Fibroblast of peridontal ligament (primary cell): Measurements from ENCODE around the gene H6PD.

Source experiments
- DNase-seq: peaks from one replicate; pipeline ENCODE4 v3.0.0-alpha.2; 2010; ENCODE audit errors: extremely low read depth

The H6PD gene

DNA sequence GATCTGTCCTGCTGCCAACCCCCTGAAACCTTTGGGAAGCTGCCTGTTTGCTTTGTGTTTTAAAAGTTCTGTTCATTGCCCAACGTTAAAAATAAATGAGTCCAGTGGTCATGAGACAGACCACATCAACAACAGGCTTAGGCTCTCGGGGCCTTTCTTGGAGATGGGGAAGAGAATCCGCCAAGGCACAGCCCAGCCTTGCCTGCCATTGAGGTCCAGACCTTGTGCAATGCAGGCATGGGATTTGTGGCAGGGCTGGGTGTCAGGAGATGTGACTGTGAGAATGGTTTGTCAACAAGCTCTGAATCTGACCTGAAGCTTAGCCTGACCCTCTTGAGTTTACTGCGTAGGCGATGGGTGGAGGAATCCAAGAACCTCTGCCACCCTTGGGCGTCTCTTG is 62.3 kb downstream of the H6PD start:
- DNase-seq = no peak

GRCh38 chr1:9297831-9298230 is 63.3 kb downstream of the H6PD start:
- no peak for DNase-seq

DNA sequence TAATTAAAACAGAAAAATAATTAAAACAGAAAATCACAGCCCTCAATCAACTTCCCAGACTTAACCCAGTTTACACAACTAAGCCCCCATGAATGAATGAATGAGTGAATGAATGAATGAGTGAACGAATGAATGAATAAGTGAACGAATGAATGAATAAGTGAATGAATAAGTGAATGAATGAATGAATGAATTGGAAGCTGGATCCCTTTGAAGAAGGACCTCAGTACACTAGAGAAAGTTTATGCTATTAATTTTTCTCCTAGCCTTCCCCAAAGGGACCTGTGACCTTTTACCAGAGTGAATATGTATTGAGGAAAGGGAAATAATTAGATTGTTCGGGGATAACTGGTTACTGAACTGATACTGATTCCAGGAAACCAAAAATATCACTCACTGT is 63.7 kb downstream of the H6PD start:
- DNase-seq = no peak

GRCh38 chr1:9299571-9300541 is 65.3 kb downstream of the H6PD start:
- peak; percentile 66 for DNase-seq

- DNase-seq = no peak
These were observed 66.0 kb downstream of the H6PD start for GRCh38 chr1:9300573-9300972.

- DNase-seq = peak; percentile 94
These were observed 68.4 kb downstream of the H6PD start for GRCh38 chr1:9302745-9303524.

- no peak for DNase-seq
These were observed 69.3 kb downstream of the H6PD start for GRCh38 chr1:9303916-9304315.

- no peak for DNase-seq
These were observed 70.6 kb downstream of the H6PD start for GRCh38 chr1:9305216-9305615.

GRCh38 chr1:9306006-9306405 is 71.4 kb downstream of the H6PD start:
- DNase-seq = no peak

DNA sequence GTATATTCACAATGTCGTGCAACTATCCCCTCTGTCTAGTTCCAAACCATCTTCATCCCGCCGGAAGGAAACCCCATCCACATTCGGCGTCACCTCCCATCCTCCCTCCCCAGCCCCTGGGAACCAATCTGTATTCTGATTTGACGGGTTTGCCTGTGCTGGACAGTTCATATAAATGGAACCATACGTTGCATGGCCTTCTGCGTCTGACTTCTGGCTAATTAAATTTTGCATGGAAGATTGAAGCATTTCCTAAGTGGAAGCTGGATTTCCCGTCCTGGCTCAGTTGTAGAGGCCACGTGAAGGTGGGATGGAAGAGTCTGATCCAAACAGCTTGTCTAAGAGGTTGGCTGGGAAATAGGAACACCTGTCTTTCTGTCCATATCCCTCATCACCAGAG is 72.7 kb downstream of the H6PD start:
- DNase-seq = no peak

DNA sequence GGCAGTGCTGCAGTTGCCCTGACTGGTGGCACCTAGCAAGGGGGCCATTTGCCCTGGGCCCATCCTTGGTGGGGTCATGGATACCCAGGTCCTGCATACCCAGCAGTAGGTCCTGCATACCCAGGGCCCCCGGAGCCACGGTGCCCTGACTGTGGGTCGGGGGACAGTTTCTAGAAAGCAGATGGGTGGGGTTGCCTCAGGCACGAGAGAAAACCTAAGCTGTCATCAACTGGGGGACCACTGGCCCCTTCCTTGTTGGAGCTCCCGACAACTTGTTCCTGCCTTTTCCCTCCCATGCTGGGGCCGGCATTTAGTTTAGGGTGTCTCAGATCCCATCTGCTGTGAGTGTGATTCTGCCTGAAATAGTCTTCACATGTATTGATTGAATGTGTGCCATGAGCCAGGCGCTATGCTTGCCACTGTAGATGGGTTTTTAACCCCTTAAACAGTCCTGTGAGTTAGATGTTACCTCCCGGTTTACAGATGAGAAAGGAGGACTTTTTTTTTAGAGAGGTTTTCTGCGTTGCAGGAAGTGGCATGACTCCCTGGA is 73.7 kb downstream of the H6PD start:
- DNase-seq = no peak

DNA sequence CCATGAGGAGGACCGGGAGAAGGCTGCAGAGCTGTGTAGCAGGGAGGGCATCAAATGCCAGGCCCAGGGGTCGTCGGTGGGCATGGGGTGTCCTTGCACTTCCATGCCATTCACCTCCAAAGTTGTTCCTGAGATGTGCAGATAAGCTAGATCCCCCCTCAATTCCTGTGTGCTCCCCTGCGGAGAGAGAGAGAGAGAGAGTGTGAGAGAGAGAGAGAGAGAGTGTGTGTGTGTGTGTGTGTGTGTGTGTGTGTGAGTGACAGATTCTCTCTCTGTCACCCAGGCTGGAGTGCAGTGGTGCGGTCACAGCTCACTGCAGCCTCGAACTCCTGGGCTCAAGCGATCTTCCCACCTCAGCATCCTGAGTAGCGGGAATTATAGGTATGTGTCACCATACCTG is 74.5 kb downstream of the H6PD start:
- DNase-seq = no peak

DNA sequence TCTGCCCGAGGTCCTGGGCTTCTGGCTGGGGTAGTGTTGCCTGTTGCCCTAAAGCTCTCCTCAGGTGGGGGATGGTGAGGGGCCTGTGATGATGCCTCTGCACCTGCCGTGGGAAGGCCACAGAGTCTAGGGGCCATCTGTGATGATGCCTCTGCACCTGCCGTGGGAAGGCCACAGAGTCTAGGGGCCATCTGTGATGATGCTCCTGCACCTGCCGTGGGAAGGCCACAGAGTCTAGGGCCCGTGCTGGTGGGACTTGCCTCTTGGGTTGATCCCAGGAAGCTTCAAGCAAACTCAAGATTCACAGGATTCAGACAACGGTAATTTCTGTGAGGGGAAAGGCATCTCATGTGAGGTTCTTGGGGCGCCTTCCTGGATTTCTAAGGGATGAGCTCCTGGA is 75.4 kb downstream of the H6PD start:
- no peak for DNase-seq

DNA sequence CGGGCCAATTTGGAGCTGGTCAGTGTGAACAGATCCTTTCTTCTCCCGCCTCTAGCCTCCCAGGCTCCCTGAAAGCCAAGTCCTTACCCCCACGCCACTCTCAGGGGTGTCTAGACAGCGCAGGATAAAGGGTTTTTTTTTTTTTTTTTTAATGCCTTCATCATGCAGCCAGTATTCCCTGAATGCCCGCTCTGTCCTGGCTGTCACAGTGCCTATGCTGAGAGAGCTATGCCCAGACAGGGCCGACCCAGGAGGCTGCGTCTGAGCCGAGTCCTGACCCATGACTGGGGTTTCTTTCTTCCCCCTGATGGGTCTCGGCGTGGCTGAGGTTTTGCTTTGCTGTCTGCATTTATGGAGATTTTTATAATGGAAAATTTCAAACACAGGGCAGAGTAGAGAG is 76.5 kb downstream of the H6PD start:
- DNase-seq = no peak

GRCh38 chr1:9311479-9311878 is 76.9 kb downstream of the H6PD start:
- no peak for DNase-seq

- no peak for DNase-seq
These were observed 77.7 kb downstream of the H6PD start for GRCh38 chr1:9312168-9312720.

- DNase-seq = no peak
These were observed 79.0 kb downstream of the H6PD start for GRCh38 chr1:9313576-9313975.

- no peak for DNase-seq
These were observed 79.5 kb downstream of the H6PD start for GRCh38 chr1:9314111-9314510.

DNA sequence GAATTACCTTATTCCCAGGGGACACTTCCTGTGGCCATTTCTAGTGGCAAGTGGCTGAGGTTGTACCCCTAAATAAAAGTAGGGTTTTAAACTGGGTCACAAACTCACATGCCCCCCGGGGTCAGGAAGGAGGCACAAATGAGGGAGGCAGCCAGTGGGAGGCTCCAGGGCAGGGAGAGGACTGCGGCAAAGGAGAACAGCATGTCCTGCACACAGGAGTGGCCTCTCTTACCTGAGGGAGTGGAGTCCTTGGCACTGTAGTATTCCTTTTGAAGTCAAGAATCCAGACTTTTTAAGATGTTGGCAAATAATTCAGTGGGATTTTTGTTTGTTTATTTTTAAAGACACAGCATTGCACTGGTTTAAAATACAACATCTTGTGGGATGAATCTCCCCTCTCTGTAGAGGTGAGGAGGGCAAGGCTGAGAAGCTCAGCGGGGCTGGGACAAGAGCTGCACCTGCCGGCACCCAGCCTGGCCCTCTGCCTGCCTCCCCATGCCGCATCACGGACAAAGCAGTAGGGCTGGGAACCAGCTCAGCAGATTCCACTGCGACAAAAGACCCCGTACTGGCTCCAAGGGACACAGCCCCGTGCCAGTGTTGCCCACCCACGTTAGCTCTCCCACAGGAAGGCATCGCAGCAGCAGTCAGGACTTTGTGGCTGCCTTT is 80.3 kb downstream of the H6PD start:
- DNase-seq = no peak

GRCh38 chr1:9315411-9316079 is 81.0 kb downstream of the H6PD start:
- DNase-seq = peak; percentile 92

DNA sequence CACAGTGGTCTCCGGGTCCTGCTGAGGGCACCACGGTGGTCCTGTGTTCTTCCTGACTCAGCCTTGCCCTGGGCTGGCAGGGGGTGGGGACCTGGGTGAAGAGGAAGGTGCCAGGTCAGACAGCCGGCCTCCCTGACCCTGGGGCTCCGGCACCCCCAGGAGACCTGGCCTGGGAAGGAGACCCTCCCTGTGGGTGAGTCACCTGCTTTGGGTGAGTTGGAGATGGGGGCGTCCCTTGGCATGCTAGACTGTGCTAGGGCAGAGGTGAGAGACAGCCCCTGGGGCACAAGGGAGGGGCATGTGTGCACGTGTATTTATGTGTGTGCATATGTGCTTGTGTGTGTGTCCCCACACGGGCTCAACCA is 81.5 kb downstream of the H6PD start:
- no peak for DNase-seq
